HepG2 (cell line): ENCODE results near the gene LYG2. TPM values are rescaled to one million over a fixed set of nuclear protein-coding genes. Genes with fewer than 3 reads are reported as not detected.

Experiments
- ATAC-seq: fragments of 200-7000 bp; cut with Tn5 transposase; 3 replicates; pipeline ENCODE4 v1.9.1; 2020; ENCODE audit warnings: mild to moderate bottlenecking, moderate library complexity
- BruUV-seq: library from RNA; stranded (reverse); fragments of 400-500 nt; replicated peaks from 2 replicates; lab custom pipeline; 2021; lab: Mats Ljungman, UMichigan
- CTCF ChIA-PET: fragments of 300-600 bp; formaldehyde crosslinking; extraction: SDS; loops from one replicate; lab custom pipeline; 2021; ENCODE audit warnings: low total read pairs, inconsistent platforms, low intra/inter-chr PET ratio; lab: Yijun Ruan, JAX
- POLR2A ChIA-PET: fragments of 350-600 bp; sonication (Branson Sonifier 250); formaldehyde crosslinking; loops from one replicate; lab custom pipeline; 2020; ENCODE audit warnings: antibody characterized with exemption, inconsistent platforms; lab: Yijun Ruan, JAX
- DNase-seq: peaks from one replicate; pipeline ENCODE4 v3.0.0-alpha.2; 2015; ENCODE audit warnings: low spot score
- FAIRE-seq: peaks from 3 replicates; lab custom pipeline; 2011; peaks lifted over from hg19 to GRCh38; lab: Jason Lieb, UNC
- H2AFZ ChIP-seq: one replicate; pipeline ENCODE4 v1.6.1; 2011; ENCODE audit warnings: low read length, inconsistent platforms
- H3K27ac ChIP-seq: fragments of 300-600 bp; 3 replicates; pipeline ENCODE4 v1.8.0; 2011; ENCODE audit warnings: mixed run types, mild to moderate bottlenecking, mixed read lengths, low read length, inconsistent platforms; ENCODE audit not compliant: insufficient read depth; ENCODE audit errors: extremely low read length
- H3K27me3 ChIP-seq, 2 experiments: fragments of 200-600 bp in 1 of 2; 2 replicates in 1 of 2; 3 replicates in 1 of 2; pipeline versions ENCODE4 v1.6.0 to v1.8.0; 2011; ENCODE audit warnings: low read length in 2 of 2, mild to moderate bottlenecking in 2 of 2, moderate library complexity in 2 of 2, inconsistent platforms in 1 of 2; ENCODE audit not compliant: insufficient read depth in 2 of 2, control insufficient read depth in 1 of 2
- H3K36me3 ChIP-seq, 2 experiments: fragments of 200-600 bp in 1 of 2; replicated peaks in 1 of 2; 2 replicates in 1 of 2; 3 replicates in 1 of 2; pipeline versions ENCODE4 v1.5.1 to v1.8.0; 2011; ENCODE audit warnings: low read length in 2 of 2, inconsistent platforms in 1 of 2; ENCODE audit not compliant: insufficient read depth in 2 of 2, control insufficient read depth in 1 of 2
- H3K4me1 ChIP-seq: 2 replicates; pipeline ENCODE4 v1.5.1; 2012; ENCODE audit warnings: low read length, inconsistent platforms; ENCODE audit not compliant: insufficient read depth
- H3K4me2 ChIP-seq: 2 replicates; pipeline ENCODE4 v1.6.0; 2011; ENCODE audit warnings: low read depth, low read length, inconsistent platforms
- H3K4me3 ChIP-seq, 3 experiments: fragments of 200-600 bp in 1 of 3; sonication (generic), shearing (Covaris generic) in 1 of 3; replicated peaks in 1 of 3; 2 replicates each; pipeline ENCODE4 v1.5.1; 2011 to 2016; ENCODE audit warnings: low read length in 3 of 3, inconsistent platforms in 2 of 3, low read depth in 2 of 3, mild to moderate bottlenecking in 2 of 3, control low read depth in 1 of 3, mixed read lengths in 1 of 3; ENCODE audit not compliant: insufficient read depth in 1 of 3
- H3K79me2 ChIP-seq: one replicate; pipeline ENCODE4 v1.6.1; 2011; ENCODE audit warnings: low read length, inconsistent platforms; ENCODE audit not compliant: insufficient read depth
- H3K9ac ChIP-seq: 2 replicates; pipeline ENCODE4 v1.6.0; 2011; ENCODE audit warnings: mild to moderate bottlenecking, low read depth, low read length, inconsistent platforms; ENCODE audit not compliant: insufficient read depth
- H3K9me3 ChIP-seq: 2 replicates; pipeline ENCODE4 v1.5.1; 2012; ENCODE audit warnings: mild to moderate bottlenecking, low read length
- H4K20me1 ChIP-seq: 2 replicates; pipeline ENCODE4 v1.6.0; 2011; ENCODE audit warnings: inconsistent platforms, mild to moderate bottlenecking, low read length, moderate library complexity; ENCODE audit not compliant: insufficient read depth
- ZNF382 ChIP-seq: sonication (generic); formaldehyde crosslinking; IDR thresholded peaks from 2 replicates; pipeline ENCODE4 v1.5.0; 2020; ENCODE audit warnings: missing genetic modification reagents, mild to moderate bottlenecking, borderline replicate concordance
- ZNF609 ChIP-seq: sonication (generic); formaldehyde crosslinking; IDR thresholded peaks from 2 replicates; pipeline ENCODE4 v1.4.0; 2020; ENCODE audit warnings: mild to moderate bottlenecking, missing genetic modification reagents, borderline replicate concordance
- WGBS: methylation state at CpG from one replicate; pipeline ENCODE4 v1.1.6; 2017; ENCODE audit warnings: low lambda C conversion rate; 5-methylcytosine and 5-hydroxymethylcytosine counted together
- in situ Hi-C: cut with HindIII; loops from 2 replicates; pipeline ENCODE4 v1.10.0; 2017; ENCODE audit warnings: low pct_unique_long_range_greater_than_20kb; ENCODE audit not compliant: extremely low pct_ligation_motif_present
- intact Hi-C: fragments of 100-400 bp; cut with micrococcal nuclease; formaldehyde crosslinking; loops from one replicate; pipeline ENCODE4 v1.10.0; 2022; ENCODE audit not compliant: unreplicated experiment
- polyA plus RNA-seq, 8 experiments: library from polyadenylated mRNA; depleted of rRNA in 3 of 8; stranded (reverse) in 7 of 8; unstranded in 1 of 8; fragments of >200 nt; fragmentation: Illumina TruSeq in 4 of 8; extraction: Trizol in 4 of 8; gene quantifications; 2 replicates each; pipeline versions ENCODE4 v1.2.1 to v1.2.3, GENCODE V29; 2011 to 2016; ENCODE audit warnings: low read depth in 4 of 8, missing spikeins in 1 of 8, mixed read lengths in 1 of 8; ENCODE audit not compliant: insufficient read depth in 1 of 8
- total RNA-seq, 5 experiments: library from RNA; depleted of rRNA; stranded (reverse); fragments of >200 nt; fragmentation: Illumina TruSeq; extraction: Trizol; gene quantifications; 2 replicates each; pipeline ENCODE4 v1.2.3, GENCODE V29; 2016; ENCODE audit warnings: low read depth in 1 of 5
- TF ChIP-seq, protein P1 (sequence below): sonication (generic); formaldehyde crosslinking; IDR thresholded peaks from 2 replicates; pipeline ENCODE4 v1.5.0; 2020; ENCODE audit warnings: missing genetic modification reagents

LYG2 gene
- total and polyA plus RNA-seq, 2 of the 13 experiments (the other 11 are each of a cell fraction or from before 2014, with no cell fraction given): 0.15 to 0.18 TPM

DNA sequence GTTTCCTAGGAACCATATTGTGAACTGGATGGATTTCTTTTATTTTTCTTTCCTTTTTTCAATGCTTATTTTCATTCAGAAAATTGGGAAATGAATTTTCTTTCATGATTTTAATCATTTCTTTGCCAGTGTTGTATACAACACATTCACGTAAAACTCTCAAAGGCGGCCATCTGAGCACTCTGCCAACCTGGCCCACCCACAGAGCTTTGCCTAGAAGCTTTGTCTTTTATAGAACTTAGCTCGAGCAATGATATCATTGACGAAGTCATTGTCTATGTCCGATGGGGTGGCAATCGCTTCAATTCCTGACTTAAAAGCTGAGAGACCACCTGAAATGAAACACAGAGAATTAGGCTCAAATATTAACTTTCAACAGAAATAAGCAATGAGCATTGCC lies 13.3 kb downstream of the LYG2 start:
- POLR2A ChIA-PET: no interaction called here
- 74% methylated on average over 6 of the region's 6 CpGs for WGBS
- intact Hi-C loops: loop anchor here (10.0 kb wide), 1 partner anchor 143 kb away; no protein-coding TSS in a partner anchor
- Histone ChIP-seq H3K27me3 (no peaks in the 10 kb centered on the region), H3K27ac (no peak overlapping the region), H3K36me3 (no peaks in the 10 kb centered on the region), H3K4me1 (peaks cover 11% of the 10 kb centered on the region), H3K4me3 (no peak overlapping the region), H3K4me2 (no peak overlapping the region), H3K9me3 (no peaks in the 10 kb centered on the region), H3K9ac (no peak overlapping the region), H3K79me2 (no peaks in the 10 kb centered on the region), H4K20me1 (no peaks in the 10 kb centered on the region), H2AFZ (no peak overlapping the region)
- in situ Hi-C loops: no loop called here
- CTCF ChIA-PET: no interaction called here
- no TSS peak for BruUV-seq
- TF ChIP-seq ZNF382 (CRISPR knock-in tag): no peak
- TF ChIP-seq, protein P1, sequence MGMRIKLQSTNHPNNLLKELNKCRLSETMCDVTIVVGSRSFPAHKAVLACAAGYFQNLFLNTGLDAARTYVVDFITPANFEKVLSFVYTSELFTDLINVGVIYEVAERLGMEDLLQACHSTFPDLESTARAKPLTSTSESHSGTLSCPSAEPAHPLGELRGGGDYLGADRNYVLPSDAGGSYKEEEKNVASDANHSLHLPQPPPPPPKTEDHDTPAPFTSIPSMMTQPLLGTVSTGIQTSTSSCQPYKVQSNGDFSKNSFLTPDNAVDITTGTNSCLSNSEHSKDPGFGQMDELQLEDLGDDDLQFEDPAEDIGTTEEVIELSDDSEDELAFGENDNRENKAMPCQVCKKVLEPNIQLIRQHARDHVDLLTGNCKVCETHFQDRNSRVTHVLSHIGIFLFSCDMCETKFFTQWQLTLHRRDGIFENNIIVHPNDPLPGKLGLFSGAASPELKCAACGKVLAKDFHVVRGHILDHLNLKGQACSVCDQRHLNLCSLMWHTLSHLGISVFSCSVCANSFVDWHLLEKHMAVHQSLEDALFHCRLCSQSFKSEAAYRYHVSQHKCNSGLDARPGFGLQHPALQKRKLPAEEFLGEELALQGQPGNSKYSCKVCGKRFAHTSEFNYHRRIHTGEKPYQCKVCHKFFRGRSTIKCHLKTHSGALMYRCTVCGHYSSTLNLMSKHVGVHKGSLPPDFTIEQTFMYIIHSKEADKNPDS (CRISPR knock-in tag): no peak
- no peak for TF ChIP-seq ZNF609 (CRISPR knock-in tag)
- FAIRE-seq: no peak
- no peak for ATAC-seq
- DNase-seq: no peak
